Measurements from ENCODE around the gene CRACR2A. TPM values are rescaled to one million over a fixed set of nuclear protein-coding genes. Genes with fewer than 3 reads are reported as not detected.

The CRACR2A gene
- total and polyA plus RNA-seq, 2 of the 13 experiments (the other 11 are each of a cell fraction or from before 2014, with no cell fraction given), result 0.09 to 0.20 TPM

- POLR2A ChIA-PET, result no interaction called here
These were observed 71.3 kb downstream of the CRACR2A start for GRCh38 chr12:3681595-3682061.

More at GRCh38 chr12:3681595-3682061, 71.3 kb downstream of the CRACR2A start:
- H3K9ac ChIP-seq (ENCODE audit: insufficient read depth, low read depth, low read length), result no peak overlapping the region
- no peak for DNase-seq (ENCODE audit: low spot score)
- no peak for ATAC-seq
- CTCF ChIA-PET (ENCODE audit: low intra/inter-chr PET ratio, low total read pairs), result interaction anchor here (1.7 kb wide), 1 partner anchor 381 kb away, joined by 7 read pairs; no protein-coding TSS in a partner anchor
- in situ Hi-C loops (cut with HindIII; ENCODE audit: extremely low pct_ligation_motif_present, low pct_unique_long_range_greater_than_20kb) (no loop called here), intact Hi-C loops (cut with micrococcal nuclease; ENCODE audit: unreplicated experiment) (no loop called here)
- 64% methylated on average over 6 of the region's 6 CpGs for WGBS (ENCODE audit: low lambda C conversion rate)
- no peak for FAIRE-seq
- no peaks in the 10 kb centered on the region for H3K36me3 ChIP-seq (replicated peaks in 1 of 2; ENCODE audit: control insufficient read depth in 1 of 2, insufficient read depth in 2 of 2, low read length in 2 of 2)
- no TSS peak for BruUV-seq (replicated peaks)
- no peak overlapping the region for H2AFZ ChIP-seq (ENCODE audit: low read length)
- no peak overlapping the region for H3K4me2 ChIP-seq (ENCODE audit: low read depth, low read length)
- no peaks in the 10 kb centered on the region for H3K79me2 ChIP-seq (ENCODE audit: insufficient read depth, low read length)
- H3K27ac ChIP-seq (ENCODE audit: extremely low read length, insufficient read depth, low read length), result no peak overlapping the region
- H4K20me1 ChIP-seq (ENCODE audit: insufficient read depth, low read length), result no peaks in the 10 kb centered on the region
- no peaks in the 10 kb centered on the region for H3K9me3 ChIP-seq (ENCODE audit: low read length)
- H3K4me3 ChIP-seq (replicated peaks in 1 of 3; ENCODE audit: insufficient read depth in 1 of 3, low read depth in 2 of 3, low read length in 3 of 3), result no peak overlapping the region
- no peaks in the 10 kb centered on the region for H3K27me3 ChIP-seq (ENCODE audit: control insufficient read depth in 1 of 2, insufficient read depth in 2 of 2, low read length in 2 of 2)
- no peak for TF ChIP-seq SAP130 (CRISPR knock-in tag; IDR thresholded peaks at IDR 0.05; ENCODE audit: low read depth)
- TF ChIP-seq DMTF1 (CRISPR knock-in tag; IDR thresholded peaks at IDR 0.05), result no peak
- TF ChIP-seq MED8 (CRISPR knock-in tag; IDR thresholded peaks at IDR 0.05; ENCODE audit: insufficient replicate concordance), result no peak
- no peak for TF ChIP-seq WIZ (CRISPR knock-in tag; IDR thresholded peaks at IDR 0.05)
- TF ChIP-seq ZNF430 (CRISPR knock-in tag; IDR thresholded peaks at IDR 0.05), result no peak
- TF ChIP-seq SRY (CRISPR knock-in tag; IDR thresholded peaks at IDR 0.05), result no peak
- H3K4me1 ChIP-seq (ENCODE audit: insufficient read depth, low read length), result no peaks in the 10 kb centered on the region

Measured in HepG2 (cell line).